NCI-H1105 treated with DMSO at 0.1 percent for 48 hours (cell line): ENCODE data around the gene HOXB9.

Experiments used
- DNase-seq: peaks from one replicate; lab custom pipeline; 2025; lab: John Stamatoyannopoulos, UW

HOXB9 gene

DNA sequence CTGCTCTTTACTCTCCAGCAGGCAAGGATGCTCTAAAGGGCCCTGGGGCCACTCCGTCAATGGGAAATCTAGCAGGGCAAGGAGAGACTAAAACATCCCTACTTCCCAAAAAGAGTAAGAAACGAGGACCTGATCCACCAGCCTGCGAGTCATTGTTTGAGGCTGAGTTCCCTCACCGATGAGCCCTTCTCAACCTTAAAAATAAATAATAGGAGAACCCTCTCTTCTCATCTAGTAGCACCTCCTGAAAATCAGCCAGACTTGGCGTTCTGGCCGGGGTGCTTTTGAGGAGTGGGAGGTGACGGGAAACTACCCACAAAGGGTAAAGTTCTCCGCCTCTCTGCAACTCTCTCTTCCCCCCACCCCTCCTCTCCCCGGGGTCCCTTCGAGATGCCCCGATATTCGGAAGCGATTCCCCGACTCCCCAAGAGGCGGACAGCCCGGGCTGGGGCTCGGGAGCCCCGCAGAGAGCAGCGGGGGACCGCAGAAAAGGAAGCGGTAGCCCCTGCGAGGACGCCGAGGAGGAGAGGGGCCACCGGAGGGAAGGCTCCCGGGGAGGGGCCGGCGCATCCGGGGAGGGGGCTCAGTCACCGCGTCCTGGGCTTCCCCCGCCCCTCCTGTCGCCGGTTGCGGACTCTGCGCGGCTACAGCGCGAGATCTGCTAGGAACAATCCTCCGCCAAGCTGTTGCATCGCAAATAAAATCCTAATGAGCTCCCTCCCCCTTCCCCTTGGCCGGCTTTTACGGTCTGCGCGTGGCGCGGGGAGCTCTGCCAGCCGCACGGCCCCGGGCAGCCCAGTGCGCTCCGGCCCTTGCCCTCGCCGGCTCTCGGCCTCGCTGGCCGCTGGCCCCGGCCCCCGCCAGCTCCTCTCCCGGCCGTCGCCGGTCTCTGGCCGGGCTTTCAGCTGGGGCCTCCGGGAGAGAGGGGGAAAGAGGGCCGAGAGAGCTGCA is 1.3 kb downstream of the HOXB9 start:
- DNase-seq = peak; percentile 36

DNA sequence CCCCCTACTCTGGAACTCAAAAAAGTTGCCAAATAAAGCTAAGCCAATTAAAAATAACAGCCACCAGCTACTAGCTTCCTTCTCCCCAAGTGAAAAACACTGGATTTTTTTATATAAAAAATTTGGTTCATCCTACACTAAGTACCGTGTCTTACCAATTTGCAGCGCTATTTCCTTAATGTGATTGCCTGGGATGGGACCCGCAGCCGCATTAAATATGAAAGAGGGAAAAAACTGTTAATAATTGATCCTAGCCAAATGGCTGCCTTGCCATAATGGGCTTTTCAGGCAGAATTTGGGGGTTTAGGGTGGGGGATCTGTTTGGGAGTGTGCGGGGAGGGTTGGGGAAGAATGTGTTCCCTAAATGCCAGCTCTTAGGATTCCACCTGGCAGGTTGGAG is 2.0 kb downstream of the HOXB9 start:
- no peak for DNase-seq

GRCh38 chr17:48623583-48623982 is 2.6 kb downstream of the HOXB9 start:
- no peak for DNase-seq

DNA sequence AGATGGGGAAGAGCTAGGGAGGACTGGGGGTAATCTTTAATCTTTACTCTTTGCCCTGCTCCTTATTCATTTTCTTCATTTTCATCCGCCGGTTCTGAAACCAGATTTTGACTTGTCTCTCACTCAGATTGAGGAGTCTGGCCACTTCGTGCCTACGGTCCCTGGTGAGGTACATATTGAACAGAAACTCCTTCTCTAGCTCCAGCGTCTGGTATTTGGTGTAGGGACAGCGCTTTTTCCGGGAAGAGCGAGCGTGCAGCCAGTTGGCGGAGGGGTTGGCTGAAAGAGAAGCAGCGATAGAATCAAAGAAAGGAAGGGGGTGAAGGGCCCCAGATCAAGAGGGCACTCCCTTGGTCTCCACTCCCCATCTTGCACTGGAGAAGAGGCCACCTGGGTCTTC is 3.3 kb downstream of the HOXB9 start:
- DNase-seq = no peak

DNA sequence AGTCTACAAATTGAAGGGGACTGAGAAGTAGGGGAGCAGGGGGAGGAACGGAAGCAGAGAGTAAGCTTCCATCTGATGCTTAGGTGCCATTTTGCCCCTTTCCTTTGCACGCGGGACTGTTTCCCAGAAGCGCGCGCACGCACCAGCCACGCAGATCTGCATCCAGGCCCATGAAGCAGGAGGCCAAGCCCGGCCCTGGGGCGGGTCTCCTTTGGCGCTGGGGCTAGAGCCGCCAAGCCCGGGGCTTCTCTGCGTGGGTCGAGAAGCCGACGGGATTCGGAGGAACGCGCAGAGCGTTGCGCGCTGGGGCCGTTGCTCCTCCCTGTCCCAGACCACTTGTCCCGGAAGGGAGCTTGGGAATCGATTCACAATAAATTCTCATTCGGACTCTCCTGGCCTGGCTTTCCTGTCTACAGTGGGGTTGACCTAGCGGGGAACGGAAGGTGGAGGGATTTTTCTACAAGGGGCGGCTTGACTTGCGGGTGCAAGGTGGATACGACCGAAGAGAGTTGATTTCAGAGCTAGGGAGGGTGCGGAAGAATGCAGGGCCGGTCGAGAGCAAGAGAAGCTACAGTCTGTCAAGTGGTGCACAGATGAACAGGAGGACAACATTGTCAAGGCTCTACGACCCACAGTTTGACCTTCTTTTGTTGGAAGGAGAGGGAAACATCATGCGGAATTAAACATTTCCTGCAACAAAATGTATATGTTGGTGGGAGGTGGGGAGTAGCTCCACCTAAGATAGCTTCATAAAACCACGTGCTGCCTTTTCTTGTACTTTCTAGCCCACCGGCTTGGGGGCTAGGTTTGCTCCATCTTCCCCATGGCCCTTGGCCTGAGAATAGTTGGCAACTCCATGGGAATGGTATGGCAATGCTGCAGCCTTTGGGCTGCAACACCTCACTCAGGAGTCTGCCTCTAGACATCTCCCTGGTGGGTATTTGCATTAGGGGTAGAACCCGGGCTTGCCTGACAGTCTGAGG is 4.5 kb downstream of the HOXB9 start:
- no peak for DNase-seq

DNA sequence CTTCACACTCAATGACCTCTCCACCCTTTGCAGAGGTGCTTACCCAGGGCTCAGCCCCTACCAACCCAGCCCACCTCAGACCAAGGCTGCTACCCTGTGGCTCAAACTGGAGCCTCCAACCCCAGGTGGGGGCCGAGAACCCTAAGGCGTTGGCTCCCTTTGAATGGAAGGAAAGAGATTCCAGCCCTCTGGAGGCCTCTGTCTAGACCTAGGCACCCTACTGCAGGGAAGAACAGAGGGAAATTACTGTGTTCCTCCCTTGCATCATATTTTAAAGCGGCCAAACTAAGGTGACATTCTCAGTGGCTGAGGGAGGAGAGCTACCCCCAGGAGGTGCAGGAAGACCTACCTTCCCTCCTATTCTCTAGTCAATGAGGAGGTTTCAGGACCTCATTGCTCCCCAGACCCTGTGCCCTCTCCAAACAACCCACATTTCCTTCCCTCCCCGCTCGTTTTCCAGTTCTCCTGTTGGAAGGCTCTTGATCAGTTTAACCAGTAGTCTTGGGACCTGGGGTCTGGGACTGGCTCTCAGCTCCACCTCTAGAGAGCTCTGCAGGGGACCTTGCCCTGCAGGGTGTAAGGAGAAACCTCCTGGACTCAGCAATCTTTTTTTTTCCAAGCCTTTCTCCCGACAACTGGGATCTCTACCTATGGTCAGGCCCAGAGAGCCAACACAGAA is 5.6 kb downstream of the HOXB9 start:
- no peak for DNase-seq

- no peak for DNase-seq
Observed at GRCh38 chr17:48619826-48620449, 6.2 kb downstream of the HOXB9 start.

DNA sequence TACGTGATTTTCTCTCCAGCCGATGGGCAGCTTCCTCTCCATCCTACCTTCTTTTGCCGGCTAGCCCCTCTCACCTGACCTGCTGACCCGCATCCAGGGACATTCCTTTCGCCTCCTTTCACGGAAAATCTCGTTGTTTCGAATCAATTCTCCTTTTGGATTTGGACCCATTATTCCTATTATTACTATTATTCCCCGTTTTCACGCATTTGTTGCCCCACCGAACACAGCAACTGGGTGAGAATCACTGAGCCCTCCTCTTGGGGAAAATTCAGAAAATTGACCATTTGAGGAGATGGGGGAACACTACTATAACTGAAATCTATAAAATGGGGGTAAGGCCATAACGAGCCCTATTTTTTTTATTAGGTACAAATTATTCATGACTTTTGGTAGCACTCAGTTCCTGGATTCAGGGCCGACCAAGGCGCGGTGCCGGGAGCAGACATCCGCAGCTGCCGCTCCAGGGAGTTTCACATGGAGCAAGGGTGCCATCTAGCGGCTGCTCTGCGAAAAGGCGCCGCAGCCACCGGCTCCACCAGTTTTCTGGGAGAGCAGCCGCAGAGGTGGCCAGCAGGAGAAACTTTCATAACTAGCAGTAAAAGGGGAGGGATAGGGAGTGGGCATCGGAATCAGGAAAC is 7.8 kb downstream of the HOXB9 start:
- DNase-seq = peak; percentile 74

GRCh38 chr17:48617471-48618255 is 8.5 kb downstream of the HOXB9 start:
- no peak for DNase-seq

GRCh38 chr17:48616717-48617470 is 9.3 kb downstream of the HOXB9 start:
- no peak for DNase-seq

GRCh38 chr17:48615963-48616716 is 10.0 kb downstream of the HOXB9 start:
- no peak for DNase-seq

DNA sequence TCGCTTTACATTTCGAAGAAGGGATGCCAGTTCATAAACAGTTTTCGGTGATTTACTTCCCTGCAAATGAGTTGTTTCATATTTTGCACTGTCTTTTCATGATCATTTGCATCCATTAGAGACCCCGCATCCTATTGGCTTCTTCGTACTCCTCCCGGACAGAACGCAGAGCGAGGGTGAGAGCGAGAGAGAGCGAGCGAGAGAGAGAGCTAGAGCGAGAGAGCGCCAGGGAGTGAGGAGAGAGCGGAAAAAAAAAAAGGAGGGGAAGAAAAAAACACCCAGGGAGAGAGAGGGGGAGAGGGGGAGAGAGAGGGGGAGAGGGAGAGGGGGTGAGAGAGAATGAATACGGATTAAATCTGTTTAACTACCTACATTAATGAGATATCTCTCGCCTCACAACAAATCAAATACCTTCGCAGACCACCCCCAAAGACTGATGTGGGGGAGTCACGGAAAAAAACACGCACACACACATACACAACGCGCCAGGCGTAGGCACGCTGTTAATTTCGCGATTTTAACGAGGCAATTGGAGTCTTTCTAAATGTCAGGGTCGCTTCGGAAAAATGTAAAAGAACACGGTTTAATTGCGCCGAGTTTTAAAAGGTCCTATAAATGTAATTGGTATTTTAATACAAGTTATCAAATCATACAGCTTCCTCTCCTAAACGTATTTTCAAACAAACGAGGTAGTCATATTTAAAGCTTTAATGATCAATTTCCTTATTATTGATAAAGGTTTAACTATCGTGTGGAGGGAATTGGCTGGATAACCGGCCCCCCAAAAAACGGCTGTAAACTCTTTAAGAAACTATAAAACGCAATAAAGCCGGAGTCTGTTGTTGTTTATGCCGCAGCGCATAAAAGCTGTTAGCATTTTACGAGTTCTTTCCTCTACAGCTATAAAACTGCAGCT is 10.9 kb downstream of the HOXB9 start, which contains the start of gene HOXB8:
TSS of gene HOXB8 (minus strand) at position 246 of the 916 bp plus-strand sequence. CDS start 588 bp downstream, outside the sequence.
- no peak for DNase-seq

- no peak for DNase-seq
Observed at GRCh38 chr17:48613862-48614694, 12.1 kb downstream of the HOXB9 start.

DNA sequence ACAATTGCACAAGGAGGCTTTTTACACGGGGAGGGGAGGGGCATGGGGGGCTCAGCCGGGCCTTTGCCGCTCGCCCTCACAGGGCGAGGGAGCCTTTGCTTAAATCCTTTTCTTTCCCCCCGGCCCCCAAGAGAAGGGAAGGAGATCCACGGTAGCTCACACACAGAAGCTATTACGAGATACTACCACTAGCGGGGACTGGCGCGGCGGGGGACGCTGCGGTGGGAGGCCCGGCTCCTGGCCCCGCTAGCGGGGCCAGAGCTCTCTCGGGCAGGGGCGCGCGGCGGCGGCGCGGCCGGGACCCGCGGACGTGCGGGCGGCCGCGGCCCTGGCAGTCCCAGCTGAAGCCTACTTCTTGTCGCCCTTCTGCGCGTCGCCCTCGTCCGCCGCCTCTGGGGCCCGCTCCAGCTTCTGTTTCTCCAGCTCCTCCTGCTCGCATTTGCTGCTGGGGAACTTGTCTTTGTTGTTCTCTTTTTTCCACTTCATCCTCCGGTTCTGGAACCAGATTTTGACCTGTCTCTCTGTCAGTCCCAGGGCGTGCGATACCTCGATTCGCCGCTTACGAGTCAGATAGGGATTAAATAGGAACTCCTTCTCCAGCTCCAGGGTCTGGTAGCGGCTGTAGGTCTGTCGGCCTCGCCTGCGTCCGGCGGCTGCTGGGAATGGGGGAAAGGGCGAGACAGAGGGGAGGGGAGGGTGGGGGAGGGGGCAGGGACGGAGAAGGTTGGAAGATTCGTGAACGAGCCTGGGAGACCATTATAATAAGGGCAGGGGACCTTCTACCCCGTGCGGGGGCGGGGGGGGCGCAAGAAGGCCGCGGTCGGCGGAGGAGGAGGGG is 13.1 kb downstream of the HOXB9 start:
- peak; percentile 50 for DNase-seq

DNA sequence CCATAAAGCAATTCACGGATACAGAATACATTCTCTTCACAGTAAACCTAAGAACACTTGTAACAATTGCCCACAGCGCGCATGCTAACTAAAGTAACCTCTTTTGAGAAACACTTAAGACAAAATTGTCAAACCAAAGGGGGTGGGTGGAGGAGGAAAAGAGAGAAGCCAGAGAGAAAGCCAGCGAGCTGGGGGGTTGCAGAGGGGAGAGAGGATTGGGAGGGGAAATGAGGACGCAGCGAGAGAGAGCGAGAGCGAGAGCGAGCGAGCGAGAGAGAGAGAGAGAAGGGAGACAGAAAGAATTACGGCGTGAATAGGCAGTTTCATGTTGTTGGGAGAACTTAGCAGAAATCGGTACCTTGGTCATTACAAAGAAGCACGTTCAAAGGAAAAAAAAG is 13.7 kb downstream of the HOXB9 start:
- DNase-seq = peak; percentile 50
